ENCODE measurements around the gene INPP5A.

Gene INPP5A

GRCh38 chr10:132783940-132784865 lies 246.6 kb downstream of the INPP5A start:
- TF ChIP-seq EZH2phosphoT487 (IDR thresholded peaks at IDR 0.05; ENCODE audit: borderline replicate concordance) (no peak), CTCF (conservative IDR thresholded peaks at IDR 0.05; ENCODE audit: low read length) (no peak)
- H2AFZ ChIP-seq (ENCODE audit: low read length), result no peak overlapping the region
- no peak overlapping the region for H3K9ac ChIP-seq (ENCODE audit: low read depth, low read length, poor library complexity, severe bottlenecking)
- H3K9me2 ChIP-seq (replicated peaks; ENCODE audit: low read depth, low read length), result no peaks in the 10 kb centered on the region
- peaks cover 7% of the 10 kb centered on the region; the same call in 1 of the 2 replicates for H3K36me3 ChIP-seq (ENCODE audit: insufficient read depth, low read length)
- no peaks in the 10 kb centered on the region for H3F3A ChIP-seq (ENCODE audit: low read depth)
- no peaks in the 10 kb centered on the region for H3K9me3 ChIP-seq (ENCODE audit: insufficient read depth, low read depth, low read length)
- no peaks in the 10 kb centered on the region for H3K4me1 ChIP-seq (ENCODE audit: insufficient read depth, low read length, poor library complexity, severe bottlenecking)
- H4K20me1 ChIP-seq (ENCODE audit: insufficient read depth, low read length, poor library complexity, severe bottlenecking), result no peaks in the 10 kb centered on the region
- H3K79me2 ChIP-seq (ENCODE audit: insufficient read depth, low read length), result no peaks in the 10 kb centered on the region
- H3K4me3 ChIP-seq (ENCODE audit: low read length, poor library complexity, severe bottlenecking), result no peak overlapping the region
- no peak overlapping the region for H3K4me2 ChIP-seq (ENCODE audit: low read depth, low read length, poor library complexity, severe bottlenecking)
- H3K27me3 ChIP-seq (ENCODE audit: insufficient read depth, low read length, poor library complexity, severe bottlenecking), result no peaks in the 10 kb centered on the region

- Histone ChIP-seq H2AFZ (ENCODE audit: low read length) (no peak overlapping the region), H3K4me2 (ENCODE audit: low read depth, low read length, poor library complexity, severe bottlenecking) (no peak overlapping the region), H3K9me2 (replicated peaks; ENCODE audit: low read depth, low read length) (no peaks in the 10 kb centered on the region), H3K4me1 (ENCODE audit: insufficient read depth, low read length, poor library complexity, severe bottlenecking) (no peaks in the 10 kb centered on the region), H3K79me2 (ENCODE audit: insufficient read depth, low read length) (no peaks in the 10 kb centered on the region), H3K9me3 (ENCODE audit: insufficient read depth, low read depth, low read length) (no peaks in the 10 kb centered on the region), H3K36me3 (ENCODE audit: insufficient read depth, low read length) (peaks cover 7% of the 10 kb centered on the region; the same call in 1 of the 2 replicates), H3K4me3 (ENCODE audit: low read length, poor library complexity, severe bottlenecking) (no peak overlapping the region), H3F3A (ENCODE audit: low read depth) (no peaks in the 10 kb centered on the region), H4K20me1 (ENCODE audit: insufficient read depth, low read length, poor library complexity, severe bottlenecking) (no peaks in the 10 kb centered on the region), H3K27me3 (ENCODE audit: insufficient read depth, low read length, poor library complexity, severe bottlenecking) (no peaks in the 10 kb centered on the region), H3K9ac (ENCODE audit: low read depth, low read length, poor library complexity, severe bottlenecking) (no peak overlapping the region)
- TF ChIP-seq CTCF (conservative IDR thresholded peaks at IDR 0.05; ENCODE audit: low read length), result no peak
- TF ChIP-seq EZH2phosphoT487 (IDR thresholded peaks at IDR 0.05; ENCODE audit: borderline replicate concordance), result no peak
These were observed 247.5 kb downstream of the INPP5A start for GRCh38 chr10:132784866-132785722.

GRCh38 chr10:132785723-132786475 lies 248.3 kb downstream of the INPP5A start, which contains the start of gene NKX6-2:
Gene NKX6-2 (minus strand): TSS chr10:132786147. CDS start chr10:132785948, 199 bp downstream.
- TF ChIP-seq EZH2phosphoT487 (IDR thresholded peaks at IDR 0.05; ENCODE audit: borderline replicate concordance) (no peak), CTCF (conservative IDR thresholded peaks at IDR 0.05; ENCODE audit: low read length) (no peak)
- Histone ChIP-seq H3K4me2 (ENCODE audit: low read depth, low read length, poor library complexity, severe bottlenecking) (no peak within 1 kb of the TSS), H3K9ac (ENCODE audit: low read depth, low read length, poor library complexity, severe bottlenecking) (no peak within 1 kb of the TSS), H2AFZ (ENCODE audit: low read length) (no peak within 1 kb of the TSS), H3K9me3 (ENCODE audit: insufficient read depth, low read depth, low read length) (no peaks in the 10 kb centered on the region), H3K4me3 (ENCODE audit: low read length, poor library complexity, severe bottlenecking) (no peak within 1 kb of the TSS), H3K36me3 (ENCODE audit: insufficient read depth, low read length) (peaks cover 7% of the 10 kb centered on the region; the same call in 1 of the 2 replicates), H3K4me1 (ENCODE audit: insufficient read depth, low read length, poor library complexity, severe bottlenecking) (no peaks in the 10 kb centered on the region), H4K20me1 (ENCODE audit: insufficient read depth, low read length, poor library complexity, severe bottlenecking) (no peaks in the 10 kb centered on the region), H3K9me2 (replicated peaks; ENCODE audit: low read depth, low read length) (no peaks in the 10 kb centered on the region), H3K27me3 (ENCODE audit: insufficient read depth, low read length, poor library complexity, severe bottlenecking) (no peaks in the 10 kb centered on the region), H3K79me2 (ENCODE audit: insufficient read depth, low read length) (no peaks in the 10 kb centered on the region), H3F3A (ENCODE audit: low read depth) (no peaks in the 10 kb centered on the region)

All from Loucy (cell line).